Measurements from ENCODE around the gene SSBP3. TPM values are rescaled to one million over a fixed set of nuclear protein-coding genes. Genes with fewer than 3 reads are reported as not detected.

SSBP3 gene
- polyA plus RNA-seq, 1 of the 3 experiments (the other 2 are of a cell fraction): 26.2 TPM

- TF ChIP-seq ZBTB33 (IDR thresholded peaks at IDR 0.05; ENCODE audit: borderline replicate concordance, low read depth): no peak
- no peak for TF ChIP-seq FOXJ3 (CRISPR knock-in tag; IDR thresholded peaks at IDR 0.05)
- TF ChIP-seq JUND (IDR thresholded peaks at IDR 0.05): no peak
Observed at GRCh38 chr1:54307305-54307704, 98.9 kb downstream of the SSBP3 start (continued).

- POLR2A ChIA-PET: no interaction called here
- no peaks in the 10 kb centered on the region for H3F3A ChIP-seq (replicated peaks; ENCODE audit: insufficient read depth)
Observed at GRCh38 chr1:54305906-54306514, 100.2 kb downstream of the SSBP3 start.

More at GRCh38 chr1:54305906-54306514, 100.2 kb downstream of the SSBP3 start:
- H3K79me2 ChIP-seq (ENCODE audit: insufficient read depth): peaks cover 19% of the 10 kb centered on the region; the same call in 1 of the 2 replicates
- no peak for DNase-seq
- CTCF ChIA-PET: interaction anchor here (1.1 to 1.9 kb wide), 3 partner anchors 15 to 21 kb away, joined by 3 to 6 read pairs (median 5); no protein-coding TSS in a partner anchor
- no peak overlapping the region for H3K4me3 ChIP-seq (ENCODE audit: low read depth in 2 of 2, low read length in 1 of 2)
- peak overlapping the region in 1 of 2 experiments; percentile 2; a peak in 1 of 4 replicates for H3K27ac ChIP-seq (ENCODE audit: low read depth in 2 of 2, low read length in 1 of 2)
- H3K9ac ChIP-seq: no peak overlapping the region
- peaks cover 10% of the 10 kb centered on the region; the same call in 1 of the 2 replicates for H4K20me1 ChIP-seq (ENCODE audit: insufficient read depth)
- H3K4me2 ChIP-seq: no peak overlapping the region
- 94% methylated on average over 7 of the region's 7 CpGs for WGBS (ENCODE audit: low lambda C conversion rate)
- no peaks in the 10 kb centered on the region for H3K9me3 ChIP-seq
- H3K27me3 ChIP-seq (ENCODE audit: insufficient read depth): no peaks in the 10 kb centered on the region
- no peak for TF ChIP-seq MXI1 (IDR thresholded peaks at IDR 0.05; ENCODE audit: low read depth, low read length)
- no peak for TF ChIP-seq JUND (IDR thresholded peaks at IDR 0.05)
- no peak for TF ChIP-seq FOXJ3 (CRISPR knock-in tag; IDR thresholded peaks at IDR 0.05)
- TF ChIP-seq POLR2AphosphoS5 (IDR thresholded peaks at IDR 0.05; ENCODE audit: low read depth, low read length): no peak
- TF ChIP-seq YY1 (IDR thresholded peaks at IDR 0.05; ENCODE audit: low read depth): no peak
- no peak for TF ChIP-seq REST (IDR thresholded peaks at IDR 0.05; ENCODE audit: low read depth, low read length)
- TF ChIP-seq, protein P1, sequence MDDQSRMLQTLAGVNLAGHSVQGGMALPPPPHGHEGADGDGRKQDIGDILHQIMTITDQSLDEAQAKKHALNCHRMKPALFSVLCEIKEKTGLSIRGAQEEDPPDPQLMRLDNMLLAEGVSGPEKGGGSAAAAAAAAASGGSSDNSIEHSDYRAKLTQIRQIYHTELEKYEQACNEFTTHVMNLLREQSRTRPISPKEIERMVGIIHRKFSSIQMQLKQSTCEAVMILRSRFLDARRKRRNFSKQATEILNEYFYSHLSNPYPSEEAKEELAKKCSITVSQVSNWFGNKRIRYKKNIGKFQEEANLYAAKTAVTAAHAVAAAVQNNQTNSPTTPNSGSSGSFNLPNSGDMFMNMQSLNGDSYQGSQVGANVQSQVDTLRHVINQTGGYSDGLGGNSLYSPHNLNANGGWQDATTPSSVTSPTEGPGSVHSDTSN (IDR thresholded peaks at IDR 0.05): no peak
- TF ChIP-seq EZH2phosphoT487 (IDR thresholded peaks at IDR 0.05; ENCODE audit: borderline replicate concordance, low read depth): no peak
- no peak for TF ChIP-seq USF1 (IDR thresholded peaks at IDR 0.05; ENCODE audit: borderline replicate concordance, low read depth)
- TF ChIP-seq RCOR1 (IDR thresholded peaks at IDR 0.05; ENCODE audit: low read length): no peak
- TF ChIP-seq TCF12 (IDR thresholded peaks at IDR 0.05): no peak
- TF ChIP-seq MEF2A (IDR thresholded peaks at IDR 0.05; ENCODE audit: borderline replicate concordance, low read depth): no peak
- TF ChIP-seq SIN3A (IDR thresholded peaks at IDR 0.05; ENCODE audit: borderline replicate concordance, low read depth, low read length): no peak
- TF ChIP-seq FOSL2 (IDR thresholded peaks at IDR 0.05; ENCODE audit: borderline replicate concordance, low read depth): no peak
- no peak for TF ChIP-seq RFX5 (IDR thresholded peaks at IDR 0.05; ENCODE audit: low read length)
- TF ChIP-seq FOXM1 (IDR thresholded peaks at IDR 0.05; ENCODE audit: low read depth): no peak
- peaks cover 0 to 75% of the 10 kb centered on the region in 2 experiments; a peak in 1 of 4 replicates for H3K4me1 ChIP-seq (ENCODE audit: control insufficient read depth in 1 of 2, insufficient read depth in 2 of 2, low read depth in 1 of 2, low read length in 1 of 2)
- no peaks in the 10 kb centered on the region for H3K36me3 ChIP-seq (replicated peaks in 1 of 2; ENCODE audit: control insufficient read depth in 1 of 2, insufficient read depth in 2 of 2, low read length in 1 of 2)
- H3K9me2 ChIP-seq: no peaks in the 10 kb centered on the region
- no peak overlapping the region for H2AFZ ChIP-seq (ENCODE audit: low read depth)
